Activated T-helper 1 cell treated with anti-CD3 and anti-CD28 coated beads, Interleukin-12 subunit alpha, Interleukin-12 subunit beta, Interleukin-2, Interleukin-4 antibody, amounts not matched to agents 30 ng/mL and 10 ng/mL and 1 ng/mL, durations not matched to agents 14 hours and 24 hours and 36 hours (primary cell): ENCODE data around the gene ADAMTS6. TPM values are rescaled to one million over a fixed set of nuclear protein-coding genes. Genes with fewer than 3 reads are reported as not detected.
"Not testable (repeated sequence)": the region's sequence is repeated elsewhere in the genome, so short reads cannot be mapped to it uniquely, and the experiment has no call there.

Experiments used
- DNase-seq: peaks from one replicate; pipeline ENCODE4 v3.0.0; 2021; ENCODE audit warnings: low spot score
- H3K27ac Mint-ChIP-seq: one replicate; pipeline ENCODE4 v1.8.0; 2021; ENCODE audit warnings: mild to moderate bottlenecking, mixed read lengths
- H3K27me3 Mint-ChIP-seq: one replicate; pipeline ENCODE4 v1.8.0; 2022; ENCODE audit warnings: mild to moderate bottlenecking, moderate library complexity, mixed read lengths; ENCODE audit not compliant: insufficient read depth
- H3K36me3 Mint-ChIP-seq: one replicate; pipeline ENCODE4 v1.8.0; 2021; ENCODE audit warnings: low read depth, mixed read lengths
- H3K4me1 Mint-ChIP-seq: one replicate; pipeline ENCODE4 v1.8.0; 2021; ENCODE audit warnings: low read depth, mixed read lengths
- H3K4me3 Mint-ChIP-seq: one replicate; pipeline ENCODE4 v1.8.0; 2021; ENCODE audit warnings: mild to moderate bottlenecking, moderate library complexity, mixed read lengths
- H3K9me3 Mint-ChIP-seq: one replicate; pipeline ENCODE4 v1.8.0; 2021; ENCODE audit warnings: mixed read lengths
- intact Hi-C: fragments of 100-400 bp; cut with micrococcal nuclease; formaldehyde crosslinking; loops from one replicate; pipeline ENCODE4 v1.15.1; 2024
- total RNA-seq: library from RNA; stranded (reverse); gene quantifications from 2 replicates; pipeline ENCODE4 v1.2.3, GENCODE V29; 2022

The ADAMTS6 gene
- total RNA-seq, 1 donor from 2014 or later, result 0.86 TPM

- Mint-ChIP-seq H3K36me3 (no peaks in the 10 kb centered on the region), H3K4me3 (no peak overlapping the region), H3K27me3 (no peaks in the 10 kb centered on the region), H3K4me1 (no peaks in the 10 kb centered on the region), H3K27ac (no peak overlapping the region), H3K9me3 (no peaks in the 10 kb centered on the region)
- intact Hi-C loops, result no loop called here
- no peak for DNase-seq
These were observed 91.5 kb downstream of the ADAMTS6 start for GRCh38 chr5:65390208-65390607.

GRCh38 chr5:65383859-65384258 lies 97.9 kb downstream of the ADAMTS6 start:
- no peak for DNase-seq
- Mint-ChIP-seq H3K27me3 (no peaks in the 10 kb centered on the region), H3K9me3 (no peaks in the 10 kb centered on the region), H3K27ac (no peak overlapping the region), H3K4me3 (no peak overlapping the region), H3K36me3 (no peaks in the 10 kb centered on the region), H3K4me1 (no peaks in the 10 kb centered on the region)
- intact Hi-C loops, result no loop called here

GRCh38 chr5:65382582-65382981 lies 99.1 kb downstream of the ADAMTS6 start:
- no peak for DNase-seq
- H3K9me3 Mint-ChIP-seq, result no peaks in the 10 kb centered on the region
- intact Hi-C loops, result no loop called here
- no peaks in the 10 kb centered on the region for H3K27me3 Mint-ChIP-seq
- no peaks in the 10 kb centered on the region for H3K4me1 Mint-ChIP-seq
- no peaks in the 10 kb centered on the region for H3K36me3 Mint-ChIP-seq
- H3K27ac Mint-ChIP-seq, result no peak overlapping the region
- H3K4me3 Mint-ChIP-seq, result no peak overlapping the region

GRCh38 chr5:65370505-65370904 lies 111.2 kb downstream of the ADAMTS6 start:
- H3K4me3 Mint-ChIP-seq, H3K9me3 Mint-ChIP-seq, intact Hi-C loops, H3K27ac Mint-ChIP-seq, H3K27me3 Mint-ChIP-seq, H3K4me1 Mint-ChIP-seq, H3K36me3 Mint-ChIP-seq, DNase-seq: not testable (repeated sequence)

- no peaks in the 10 kb centered on the region for H3K9me3 Mint-ChIP-seq
- H3K27me3 Mint-ChIP-seq, result peaks cover under 1% of the 10 kb centered on the region
- H3K4me3 Mint-ChIP-seq, result no peak overlapping the region
- H3K4me1 Mint-ChIP-seq, result no peaks in the 10 kb centered on the region
- no peak overlapping the region for H3K27ac Mint-ChIP-seq
- no peak for DNase-seq
- no peaks in the 10 kb centered on the region for H3K36me3 Mint-ChIP-seq
- intact Hi-C loops, result no loop called here
These were observed 115.1 kb downstream of the ADAMTS6 start for GRCh38 chr5:65366655-65367054.

- Mint-ChIP-seq H3K36me3 (no peaks in the 10 kb centered on the region), H3K27ac (no peak overlapping the region), H3K9me3 (no peaks in the 10 kb centered on the region), H3K4me1 (no peaks in the 10 kb centered on the region), H3K4me3 (no peak overlapping the region), H3K27me3 (no peaks in the 10 kb centered on the region)
- DNase-seq, result no peak
- intact Hi-C loops, result no loop called here
These were observed 116.8 kb downstream of the ADAMTS6 start for GRCh38 chr5:65364907-65365306.

- Mint-ChIP-seq H3K27ac (no peak overlapping the region), H3K9me3 (no peaks in the 10 kb centered on the region), H3K27me3 (no peaks in the 10 kb centered on the region), H3K4me3 (no peak overlapping the region), H3K36me3 (no peaks in the 10 kb centered on the region), H3K4me1 (no peaks in the 10 kb centered on the region)
- intact Hi-C loops, result no loop called here
- no peak for DNase-seq
These were observed 118.2 kb downstream of the ADAMTS6 start for GRCh38 chr5:65363499-65363898.

- no peak overlapping the region for H3K27ac Mint-ChIP-seq
- peaks cover 3% of the 10 kb centered on the region for H3K27me3 Mint-ChIP-seq
- H3K9me3 Mint-ChIP-seq, result no peaks in the 10 kb centered on the region
- DNase-seq, result no peak
- H3K4me1 Mint-ChIP-seq, result no peaks in the 10 kb centered on the region
- no peak overlapping the region for H3K4me3 Mint-ChIP-seq
- no peaks in the 10 kb centered on the region for H3K36me3 Mint-ChIP-seq
- intact Hi-C loops, result no loop called here
These were observed 121.7 kb downstream of the ADAMTS6 start for GRCh38 chr5:65359981-65360380.

- H3K27ac Mint-ChIP-seq, result no peak overlapping the region
- H3K4me1 Mint-ChIP-seq, result no peaks in the 10 kb centered on the region
- H3K36me3 Mint-ChIP-seq, result no peaks in the 10 kb centered on the region
- no peaks in the 10 kb centered on the region for H3K9me3 Mint-ChIP-seq
- H3K27me3 Mint-ChIP-seq, result peaks cover 3% of the 10 kb centered on the region
- DNase-seq, result no peak
- intact Hi-C loops, result no loop called here
- H3K4me3 Mint-ChIP-seq, result no peak overlapping the region
These were observed 122.2 kb downstream of the ADAMTS6 start for GRCh38 chr5:65359569-65359968.

- no peaks in the 10 kb centered on the region for H3K9me3 Mint-ChIP-seq
- H3K4me1 Mint-ChIP-seq, result no peaks in the 10 kb centered on the region
- no peak for DNase-seq
- no peaks in the 10 kb centered on the region for H3K36me3 Mint-ChIP-seq
- no peak overlapping the region for H3K4me3 Mint-ChIP-seq
- H3K27ac Mint-ChIP-seq, result no peak overlapping the region
- peaks cover 3% of the 10 kb centered on the region for H3K27me3 Mint-ChIP-seq
- intact Hi-C loops, result no loop called here
These were observed 125.4 kb downstream of the ADAMTS6 start for GRCh38 chr5:65356274-65356673.

GRCh38 chr5:65355301-65355700 lies 126.4 kb downstream of the ADAMTS6 start:
- Mint-ChIP-seq H3K9me3 (no peaks in the 10 kb centered on the region), H3K27me3 (peaks cover 3% of the 10 kb centered on the region), H3K36me3 (no peaks in the 10 kb centered on the region), H3K4me1 (no peaks in the 10 kb centered on the region), H3K27ac (no peak overlapping the region), H3K4me3 (no peak overlapping the region)
- DNase-seq, result no peak
- intact Hi-C loops, result no loop called here

- DNase-seq, result no peak
- Mint-ChIP-seq H3K4me1 (no peaks in the 10 kb centered on the region), H3K9me3 (peaks cover 29% of the 10 kb centered on the region), H3K36me3 (no peaks in the 10 kb centered on the region), H3K4me3 (no peak overlapping the region), H3K27ac (no peak overlapping the region), H3K27me3 (peaks cover 1% of the 10 kb centered on the region)
- intact Hi-C loops, result no loop called here
These were observed 139.9 kb downstream of the ADAMTS6 start for GRCh38 chr5:65341835-65342234.

- peaks cover 29% of the 10 kb centered on the region for H3K9me3 Mint-ChIP-seq
- H3K27ac Mint-ChIP-seq, result no peak overlapping the region
- H3K36me3 Mint-ChIP-seq, result no peaks in the 10 kb centered on the region
- DNase-seq, result no peak
- H3K4me3 Mint-ChIP-seq, result no peak overlapping the region
- peaks cover 1% of the 10 kb centered on the region for H3K27me3 Mint-ChIP-seq
- intact Hi-C loops, result no loop called here
- no peaks in the 10 kb centered on the region for H3K4me1 Mint-ChIP-seq
These were observed 143.0 kb downstream of the ADAMTS6 start for GRCh38 chr5:65338606-65339151.

- no peaks in the 10 kb centered on the region for H3K9me3 Mint-ChIP-seq
- H3K27me3 Mint-ChIP-seq, result peaks cover 2% of the 10 kb centered on the region
- intact Hi-C loops, result no loop called here
- no peaks in the 10 kb centered on the region for H3K36me3 Mint-ChIP-seq
- H3K4me3 Mint-ChIP-seq, result no peak overlapping the region
- DNase-seq, result no peak
- no peaks in the 10 kb centered on the region for H3K4me1 Mint-ChIP-seq
- no peak overlapping the region for H3K27ac Mint-ChIP-seq
These were observed 147.6 kb downstream of the ADAMTS6 start for GRCh38 chr5:65334077-65334476.
